K562 (cell line): ENCODE results near the gene SRBD1. TPM values are rescaled to one million over a fixed set of nuclear protein-coding genes. Genes with fewer than 3 reads are reported as not detected.

Source experiments
- ATF3 ChIP-seq, 2 experiments: fragments of 450-650 bp in 1 of 2; sonication (generic) in 1 of 2; formaldehyde crosslinking in 1 of 2; IDR thresholded peaks in 1 of 2; conservative IDR thresholded peaks in 1 of 2; 2 replicates each; pipeline versions ENCODE4 v1.6.1 to v1.8.1; 2016 to 2023; ENCODE audit warnings: mild to moderate bottlenecking in 2 of 2, moderate library complexity in 2 of 2, inconsistent platforms in 1 of 2, missing genetic modification reagents in 1 of 2
- CAMTA2 ChIP-seq: fragments of 250-450 bp; sonication (Bioruptor Pico); conservative IDR thresholded peaks from 2 replicates; pipeline ENCODE4 v1.5.1; 2022
- FOSL1 ChIP-seq: fragments of 200-800 bp; sonication (Bioruptor generic); conservative IDR thresholded peaks from 2 replicates; pipeline ENCODE4 v1.6.1; 2016; ENCODE audit warnings: missing genetic modification characterization, missing compliant biosample characterization
- SMARCA4 ChIP-seq: fragments of 450-650 bp; IDR thresholded peaks from 2 replicates; pipeline ENCODE4 v1.6.1; 2016
- ZNF668 ChIP-seq: fragments of 250-450 bp; sonication (Bioruptor Pico); IDR thresholded peaks from 2 replicates; pipeline ENCODE4 v1.8.0; 2022; ENCODE audit warnings: mild to moderate bottlenecking, inconsistent platforms
- polyA plus RNA-seq, 8 experiments: library from polyadenylated mRNA; depleted of rRNA in 4 of 8; stranded (reverse) in 5 of 8; unstranded in 3 of 8; fragments of >200 nt; fragmentation: Nextera tagmentation in 2 of 8; fragmentation: Illumina TruSeq in 1 of 8; extraction: Ambion mirVana in 2 of 8; extraction: Trizol in 1 of 8; gene quantifications; 2 replicates each; pipeline versions ENCODE4 v1.2.1 to v1.2.3, GENCODE V29; 2011 to 2014; ENCODE audit warnings: inconsistent platforms in 1 of 8, missing spikeins in 1 of 8
- total RNA-seq, 7 experiments: library from RNA; depleted of rRNA in 6 of 7; stranded (reverse); fragments of >200 nt in 6 of 7; fragmentation: Illumina TruSeq in 2 of 7; extraction: Trizol in 2 of 7; gene quantifications; 2 replicates each; pipeline versions ENCODE4 v1.2.1 to v1.2.3, GENCODE V29; 2011 to 2021; ENCODE audit warnings: low replicate concordance in 1 of 7
- TF ChIP-seq, protein P1 (sequence below), 2 experiments: fragments of 150-350 bp in 1 of 2; IDR thresholded peaks; 2 replicates each; pipeline ENCODE4 v1.6.1; 2012 to 2016; ENCODE audit warnings: low read depth in 2 of 2, low read length in 2 of 2, mild to moderate bottlenecking in 1 of 2, moderate library complexity in 1 of 2
- TF ChIP-seq, protein P2 (sequence below): fragments of 250-450 bp; sonication (Bioruptor Pico); IDR thresholded peaks from 2 replicates; pipeline ENCODE4 v1.5.0; 2021; ENCODE audit warnings: mild to moderate bottlenecking, moderate library complexity
- TF ChIP-seq, protein P3 (sequence below): IDR thresholded peaks from 2 replicates; pipeline ENCODE4 v1.6.1; 2011; ENCODE audit warnings: borderline replicate concordance, low read depth, mild to moderate bottlenecking, moderate library complexity, low read length; ENCODE audit not compliant: insufficient read depth, poor library complexity, severe bottlenecking

SRBD1 gene
- total and polyA plus RNA-seq, 9 of the 15 experiments (the other 6 are each of a cell fraction or from before 2014, with no cell fraction given): 6.9 to 23.2 (median 14.7) TPM

DNA sequence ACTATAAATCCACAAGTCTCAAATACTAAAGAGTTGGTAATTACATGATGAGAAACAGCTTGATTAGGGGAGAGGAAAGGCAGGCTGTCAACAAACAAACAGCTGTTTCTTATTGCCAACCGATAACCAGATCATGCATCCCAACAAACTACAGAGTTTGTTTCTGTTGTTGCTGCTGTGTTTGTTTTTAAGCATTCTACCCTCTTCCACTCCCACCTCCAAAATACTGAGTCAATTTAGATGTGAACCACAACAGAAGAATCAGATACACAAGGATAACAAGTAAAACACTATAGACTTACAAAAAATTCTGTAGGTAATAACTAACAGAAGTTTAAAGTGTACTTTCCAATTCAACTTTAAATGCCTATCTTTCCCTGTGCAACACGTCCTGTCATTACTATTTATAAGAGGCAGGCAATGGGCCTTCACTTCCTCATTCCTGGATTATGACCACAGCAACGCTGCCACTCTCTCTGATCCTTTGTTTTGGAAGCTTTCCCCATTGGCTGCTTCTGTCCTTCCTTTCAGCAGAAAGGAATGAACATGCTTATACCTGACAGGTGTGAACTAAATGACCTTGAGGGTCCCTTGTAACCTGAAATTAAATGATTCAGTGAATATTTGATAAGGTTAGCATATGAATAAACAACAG, 152.0 kb downstream of the SRBD1 start (continued):
- TF ChIP-seq, protein P1, sequence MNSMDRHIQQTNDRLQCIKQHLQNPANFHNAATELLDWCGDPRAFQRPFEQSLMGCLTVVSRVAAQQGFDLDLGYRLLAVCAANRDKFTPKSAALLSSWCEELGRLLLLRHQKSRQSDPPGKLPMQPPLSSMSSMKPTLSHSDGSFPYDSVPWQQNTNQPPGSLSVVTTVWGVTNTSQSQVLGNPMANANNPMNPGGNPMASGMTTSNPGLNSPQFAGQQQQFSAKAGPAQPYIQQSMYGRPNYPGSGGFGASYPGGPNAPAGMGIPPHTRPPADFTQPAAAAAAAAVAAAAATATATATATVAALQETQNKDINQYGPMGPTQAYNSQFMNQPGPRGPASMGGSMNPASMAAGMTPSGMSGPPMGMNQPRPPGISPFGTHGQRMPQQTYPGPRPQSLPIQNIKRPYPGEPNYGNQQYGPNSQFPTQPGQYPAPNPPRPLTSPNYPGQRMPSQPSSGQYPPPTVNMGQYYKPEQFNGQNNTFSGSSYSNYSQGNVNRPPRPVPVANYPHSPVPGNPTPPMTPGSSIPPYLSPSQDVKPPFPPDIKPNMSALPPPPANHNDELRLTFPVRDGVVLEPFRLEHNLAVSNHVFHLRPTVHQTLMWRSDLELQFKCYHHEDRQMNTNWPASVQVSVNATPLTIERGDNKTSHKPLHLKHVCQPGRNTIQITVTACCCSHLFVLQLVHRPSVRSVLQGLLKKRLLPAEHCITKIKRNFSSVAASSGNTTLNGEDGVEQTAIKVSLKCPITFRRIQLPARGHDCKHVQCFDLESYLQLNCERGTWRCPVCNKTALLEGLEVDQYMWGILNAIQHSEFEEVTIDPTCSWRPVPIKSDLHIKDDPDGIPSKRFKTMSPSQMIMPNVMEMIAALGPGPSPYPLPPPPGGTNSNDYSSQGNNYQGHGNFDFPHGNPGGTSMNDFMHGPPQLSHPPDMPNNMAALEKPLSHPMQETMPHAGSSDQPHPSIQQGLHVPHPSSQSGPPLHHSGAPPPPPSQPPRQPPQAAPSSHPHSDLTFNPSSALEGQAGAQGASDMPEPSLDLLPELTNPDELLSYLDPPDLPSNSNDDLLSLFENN (IDR thresholded peaks at IDR 0.05; ENCODE audit: low read depth in 2 of 2, low read length in 2 of 2): no peak
- TF ChIP-seq, protein P2, sequence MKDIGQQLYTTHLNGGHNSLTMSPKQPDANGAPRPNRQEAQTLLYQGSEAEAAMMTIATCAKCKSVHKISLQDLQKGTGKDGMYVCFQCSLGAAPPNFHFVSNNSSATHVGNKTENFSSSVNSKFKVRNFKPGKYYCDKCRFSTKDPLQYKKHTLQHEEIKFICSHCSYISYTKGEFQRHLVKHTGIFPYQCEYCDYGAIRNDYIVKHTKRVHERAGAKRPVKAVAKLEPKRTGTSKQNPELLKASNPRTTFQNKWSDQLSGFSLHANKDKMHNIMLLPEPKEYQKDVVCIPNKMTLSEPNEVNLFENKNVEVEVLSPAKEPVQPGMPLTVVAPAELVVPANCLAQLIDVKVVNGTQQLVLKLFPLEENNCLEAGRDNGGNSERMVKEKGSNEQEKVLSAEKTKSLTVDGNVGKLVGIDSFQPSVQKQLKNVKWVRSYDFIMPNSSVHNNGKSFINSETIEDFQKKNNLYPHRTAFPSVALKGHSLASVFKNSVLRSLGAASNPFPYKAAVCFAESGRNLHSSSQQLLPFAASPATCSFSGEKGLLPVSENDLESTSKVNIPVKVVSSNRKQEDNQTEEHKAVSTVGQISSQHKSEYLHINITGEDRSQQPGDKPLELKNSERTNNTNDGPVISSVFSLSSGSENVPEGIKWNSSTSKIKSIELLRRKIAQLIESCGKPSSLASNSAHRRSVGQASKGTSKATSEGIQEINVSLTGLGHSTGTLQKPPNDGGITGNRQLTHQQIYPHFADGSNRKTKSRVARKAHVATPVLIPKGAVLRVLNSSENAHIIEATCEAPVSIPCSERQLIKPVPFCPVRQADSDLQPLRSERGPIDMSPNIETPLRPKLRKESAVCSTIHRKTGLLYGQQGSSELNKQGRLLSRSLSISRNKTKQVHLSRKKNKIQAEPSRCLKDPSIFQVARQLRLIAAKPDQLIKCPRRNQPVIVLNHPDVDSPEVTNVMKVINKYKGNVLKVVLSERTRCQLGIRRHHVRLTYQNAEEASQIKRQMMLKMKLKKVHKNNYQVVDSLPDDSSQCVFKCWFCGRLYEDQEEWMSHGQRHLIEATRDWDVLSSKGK (CRISPR knock-in tag): no peak
- TF ChIP-seq SMARCA4 (0 out of 2 replicates have a peak, but pooled peaks have one; percentile 25), CAMTA2 (CRISPR knock-in tag) (no peak), FOSL1 (tag) (0 out of 2 replicates have a peak, but pooled peaks have one; percentile 27), ATF3 (IDR thresholded peaks at IDR 0.05) (peak; percentile 42; the same call in 1 of the 2 replicates), ATF3 (CRISPR knock-in tag; conservative IDR thresholded peaks at IDR 0.05) (no peak), ZNF668 (CRISPR knock-in tag) (no peak)
- TF ChIP-seq, protein P3, sequence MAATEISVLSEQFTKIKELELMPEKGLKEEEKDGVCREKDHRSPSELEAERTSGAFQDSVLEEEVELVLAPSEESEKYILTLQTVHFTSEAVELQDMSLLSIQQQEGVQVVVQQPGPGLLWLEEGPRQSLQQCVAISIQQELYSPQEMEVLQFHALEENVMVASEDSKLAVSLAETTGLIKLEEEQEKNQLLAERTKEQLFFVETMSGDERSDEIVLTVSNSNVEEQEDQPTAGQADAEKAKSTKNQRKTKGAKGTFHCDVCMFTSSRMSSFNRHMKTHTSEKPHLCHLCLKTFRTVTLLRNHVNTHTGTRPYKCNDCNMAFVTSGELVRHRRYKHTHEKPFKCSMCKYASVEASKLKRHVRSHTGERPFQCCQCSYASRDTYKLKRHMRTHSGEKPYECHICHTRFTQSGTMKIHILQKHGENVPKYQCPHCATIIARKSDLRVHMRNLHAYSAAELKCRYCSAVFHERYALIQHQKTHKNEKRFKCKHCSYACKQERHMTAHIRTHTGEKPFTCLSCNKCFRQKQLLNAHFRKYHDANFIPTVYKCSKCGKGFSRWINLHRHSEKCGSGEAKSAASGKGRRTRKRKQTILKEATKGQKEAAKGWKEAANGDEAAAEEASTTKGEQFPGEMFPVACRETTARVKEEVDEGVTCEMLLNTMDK: no peak
